HAP-1 (cell line): Measurements from ENCODE around the gene NDUFS5.
"Not testable (repeated sequence)": the region's sequence is repeated elsewhere in the genome, so short reads cannot be mapped to it uniquely, and the experiment has no call there.

ENCODE experiments used
- DNase-seq, 2 experiments: peaks; one replicate each; pipeline ENCODE4 v3.0.0-alpha.2; 2016 to 2020; ENCODE audit warnings: low spot score in 2 of 2
- H3K27me3 ChIP-seq: fragments of 250-450 bp; sonication (Bioruptor Pico); 2 replicates; pipeline ENCODE4 v1.5.1; 2020; ENCODE audit warnings: low read depth, mild to moderate bottlenecking, moderate library complexity
- H3K36me3 ChIP-seq: fragments of 250-450 bp; sonication (Bioruptor Pico); replicated peaks from 2 replicates; pipeline ENCODE4 v1.5.1; 2020; ENCODE audit warnings: mild to moderate bottlenecking
- H3K4me1 ChIP-seq: fragments of 250-450 bp; sonication (Bioruptor Pico); 2 replicates; pipeline ENCODE4 v1.5.1; 2020; ENCODE audit warnings: mild to moderate bottlenecking
- H3K4me3 ChIP-seq: fragments of 250-450 bp; sonication (Bioruptor Pico); 2 replicates; pipeline ENCODE4 v1.5.1; 2020; ENCODE audit warnings: mild to moderate bottlenecking, moderate library complexity
- H3K9me3 ChIP-seq: fragments of 250-450 bp; sonication (Bioruptor Pico); 2 replicates; pipeline ENCODE4 v1.5.1; 2020; ENCODE audit warnings: mild to moderate bottlenecking, moderate library complexity
- in situ Hi-C: fragments of 300-500 bp; cut with MboI; formaldehyde crosslinking; loops from 3 replicates; pipeline ENCODE4 v1.14.3; 2020; ENCODE audit warnings: low sequenced_read_pairs, inconsistent platforms, mixed read lengths

The NDUFS5 gene

GRCh38 chr1:39026051-39026865, at the start of gene NDUFS5:
Gene NDUFS5 (plus strand): TSS chr1:39026350. CDS start chr1:39028725, 2,375 bp downstream.
- Histone ChIP-seq H3K4me1 (peaks cover 6% of the 10 kb centered on the region), H3K4me3 (peak within 1 kb of the TSS; percentile 69), H3K27me3 (no peaks in the 10 kb centered on the region), H3K9me3 (no peaks in the 10 kb centered on the region), H3K36me3 (peaks cover 32% of the 10 kb centered on the region)
- in situ Hi-C loops = no loop called here
- peak; percentile 83 to 91 for DNase-seq

- H3K9me3 ChIP-seq = not testable (repeated sequence)
These were observed 48.5 kb upstream of the NDUFS5 start for GRCh38 chr1:38977399-38978244.

GRCh38 chr1:38978245-38978542, 48.0 kb upstream of the NDUFS5 start:
- H3K4me1 ChIP-seq, H3K36me3 ChIP-seq, H3K27me3 ChIP-seq, in situ Hi-C loops, H3K9me3 ChIP-seq, DNase-seq, H3K4me3 ChIP-seq: not testable (repeated sequence)

More at GRCh38 chr1:38977399-38978244, 48.5 kb upstream of the NDUFS5 start:
- in situ Hi-C loops, H3K4me3 ChIP-seq, H3K4me1 ChIP-seq, DNase-seq, H3K36me3 ChIP-seq, H3K27me3 ChIP-seq: not testable (repeated sequence)

DNA sequence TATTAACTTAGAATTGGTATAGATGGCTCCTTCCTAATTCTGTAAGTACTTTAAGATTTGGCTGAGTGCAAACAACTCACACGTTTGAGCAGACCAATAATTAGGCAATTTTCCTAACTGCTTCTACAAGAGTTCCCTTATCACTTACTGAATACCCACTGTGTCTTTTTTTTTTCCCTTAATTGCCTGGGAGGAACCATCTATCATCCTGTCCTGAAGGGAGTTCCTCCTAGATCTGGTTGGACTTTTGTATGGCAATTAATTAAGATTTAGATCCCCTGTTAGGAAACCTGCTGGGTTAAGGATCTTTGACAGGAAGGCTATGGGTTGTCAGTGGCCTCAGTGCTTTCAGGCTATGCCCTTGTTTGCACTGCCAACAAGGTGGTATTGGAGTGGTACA, 46.8 kb upstream of the NDUFS5 start:
- H3K4me1 ChIP-seq, DNase-seq, in situ Hi-C loops: not testable (repeated sequence)

GRCh38 chr1:38989979-38990378, 36.2 kb upstream of the NDUFS5 start:
- Histone ChIP-seq H3K27me3 (no peaks in the 10 kb centered on the region), H3K4me1 (peaks cover 28% of the 10 kb centered on the region), H3K4me3 (no peak overlapping the region), H3K9me3 (no peaks in the 10 kb centered on the region), H3K36me3 (peaks cover 16% of the 10 kb centered on the region)
- no peak for DNase-seq
- in situ Hi-C loops = no loop called here

More for the DNA sequence above, 46.8 kb upstream of the NDUFS5 start:
- not testable (repeated sequence) for H3K36me3 ChIP-seq, H3K4me3 ChIP-seq, H3K27me3 ChIP-seq, H3K9me3 ChIP-seq

DNA sequence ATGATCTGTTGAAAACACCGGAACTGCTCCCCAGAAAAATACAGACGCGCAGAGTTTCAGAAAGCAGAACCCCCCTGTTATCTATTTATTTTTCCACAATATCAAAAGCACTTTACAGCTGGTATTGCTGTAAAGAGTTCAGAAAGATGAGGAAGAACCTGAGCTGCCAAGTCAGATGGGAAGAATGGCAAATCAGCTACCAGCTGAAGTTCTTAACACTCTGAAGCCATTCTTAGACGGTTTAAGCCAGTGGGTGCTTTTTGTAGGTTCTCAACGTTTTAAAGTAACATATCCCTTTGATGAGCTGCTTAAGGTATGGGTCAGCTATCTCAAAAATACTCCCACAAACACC, 35.8 kb upstream of the NDUFS5 start:
- Histone ChIP-seq H3K4me3 (peak overlapping the region; percentile 72), H3K9me3 (no peaks in the 10 kb centered on the region), H3K27me3 (no peaks in the 10 kb centered on the region), H3K36me3 (peaks cover 19% of the 10 kb centered on the region), H3K4me1 (peaks cover 26% of the 10 kb centered on the region)
- in situ Hi-C loops = no loop called here
- no peak for DNase-seq

- H3K4me1 ChIP-seq = peaks cover 20% of the 10 kb centered on the region
- H3K27me3 ChIP-seq = no peaks in the 10 kb centered on the region
- H3K9me3 ChIP-seq = no peaks in the 10 kb centered on the region
- H3K4me3 ChIP-seq = peak within 1 kb of the TSS; percentile 72
- peak; percentile 89 to 99 for DNase-seq
- in situ Hi-C loops = no loop called here
- peaks cover 24% of the 10 kb centered on the region for H3K36me3 ChIP-seq
These were observed 35.2 kb upstream of the NDUFS5 start, which contains the start of gene AKIRIN1 for GRCh38 chr1:38990738-38991637. Gene AKIRIN1 (plus strand): TSS chr1:38991276. CDS start chr1:38991381, 105 bp downstream.

- Histone ChIP-seq H3K4me3 (peak overlapping the region; percentile 72), H3K9me3 (no peaks in the 10 kb centered on the region), H3K27me3 (no peaks in the 10 kb centered on the region), H3K4me1 (peaks cover 17% of the 10 kb centered on the region), H3K36me3 (peaks cover 28% of the 10 kb centered on the region)
- DNase-seq = peak; percentile 36 to 67
- in situ Hi-C loops = no loop called here
These were observed 34.3 kb upstream of the NDUFS5 start for GRCh38 chr1:38991638-38992411.

- no peak for DNase-seq
- H3K4me3 ChIP-seq = peak overlapping the region; percentile 72
- H3K27me3 ChIP-seq = no peaks in the 10 kb centered on the region
- no peaks in the 10 kb centered on the region for H3K9me3 ChIP-seq
- peaks cover 20% of the 10 kb centered on the region for H3K4me1 ChIP-seq
- H3K36me3 ChIP-seq = peaks cover 32% of the 10 kb centered on the region
- in situ Hi-C loops = no loop called here
These were observed 33.6 kb upstream of the NDUFS5 start for GRCh38 chr1:38992412-38993111.

DNA sequence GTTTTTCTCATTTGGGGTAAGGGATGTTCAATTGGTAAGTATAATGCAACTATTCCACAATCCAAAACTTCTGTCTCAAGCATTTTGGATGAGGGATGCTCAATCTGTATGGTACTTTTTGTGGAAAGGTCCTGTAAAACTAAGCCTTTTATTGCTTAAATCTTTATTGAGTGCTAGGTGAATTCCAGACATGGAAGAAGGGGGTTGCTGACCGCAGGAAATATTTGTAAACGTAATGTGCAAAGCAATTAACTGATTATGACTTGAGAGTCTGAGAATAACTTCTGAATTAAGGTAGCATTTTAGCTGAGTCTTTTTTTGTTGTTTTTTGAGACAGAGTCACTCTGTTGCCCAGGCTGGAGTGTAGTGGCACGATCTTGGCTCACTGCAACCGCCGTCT, 32.0 kb upstream of the NDUFS5 start:
- peaks cover 20% of the 10 kb centered on the region for H3K4me1 ChIP-seq
- no peaks in the 10 kb centered on the region for H3K27me3 ChIP-seq
- no peak overlapping the region for H3K4me3 ChIP-seq
- no peaks in the 10 kb centered on the region for H3K9me3 ChIP-seq
- DNase-seq = peak in 1 of 2 experiments; percentile 23
- in situ Hi-C loops = no loop called here
- peaks cover 47% of the 10 kb centered on the region for H3K36me3 ChIP-seq

DNA sequence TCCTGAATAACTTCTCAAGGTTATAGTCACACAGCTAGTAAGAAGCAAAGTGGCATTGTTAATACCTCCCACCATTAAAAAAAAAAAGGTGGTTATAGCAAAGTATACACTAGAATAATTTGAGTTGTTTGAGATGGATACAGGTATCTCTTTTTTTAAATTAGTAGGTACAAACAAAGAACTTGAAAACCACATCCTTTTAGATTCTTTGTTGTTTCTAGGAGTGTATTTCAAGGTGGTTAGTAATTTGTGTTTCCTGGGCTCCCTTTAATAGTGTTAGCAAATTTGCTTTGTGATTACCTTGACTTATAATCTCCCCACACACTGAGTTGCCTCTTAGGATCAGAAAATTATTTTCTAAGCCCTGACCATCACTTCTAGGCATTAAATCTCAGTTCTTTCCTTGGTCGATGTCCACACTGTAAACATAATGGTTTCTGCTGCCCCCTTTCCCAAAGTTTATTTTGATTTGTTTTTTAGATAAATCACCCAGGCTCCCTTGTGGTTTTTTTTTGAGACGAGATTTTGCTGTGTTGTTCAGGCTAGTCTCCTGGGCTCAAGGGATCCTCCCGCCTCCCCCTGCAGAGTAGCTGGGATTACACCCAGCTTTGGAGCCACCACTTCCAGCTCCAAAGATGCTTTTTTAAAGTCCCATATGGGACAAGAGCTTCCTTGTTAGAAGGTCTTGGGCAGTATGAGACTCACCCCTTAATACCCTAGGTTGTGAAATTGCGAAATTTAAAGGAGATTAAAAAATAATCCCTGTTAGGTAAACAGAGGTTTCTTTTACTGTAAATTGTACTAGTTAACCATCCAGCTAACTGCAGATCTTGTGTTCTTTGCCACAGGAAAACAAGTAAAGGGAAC, 28.9 kb upstream of the NDUFS5 start:
- no peak for DNase-seq
- in situ Hi-C loops = no loop called here
- H3K4me3 ChIP-seq = no peak overlapping the region
- H3K36me3 ChIP-seq = peaks cover 67% of the 10 kb centered on the region
- peaks cover 20% of the 10 kb centered on the region for H3K4me1 ChIP-seq
- H3K27me3 ChIP-seq = no peaks in the 10 kb centered on the region
- no peaks in the 10 kb centered on the region for H3K9me3 ChIP-seq

DNA sequence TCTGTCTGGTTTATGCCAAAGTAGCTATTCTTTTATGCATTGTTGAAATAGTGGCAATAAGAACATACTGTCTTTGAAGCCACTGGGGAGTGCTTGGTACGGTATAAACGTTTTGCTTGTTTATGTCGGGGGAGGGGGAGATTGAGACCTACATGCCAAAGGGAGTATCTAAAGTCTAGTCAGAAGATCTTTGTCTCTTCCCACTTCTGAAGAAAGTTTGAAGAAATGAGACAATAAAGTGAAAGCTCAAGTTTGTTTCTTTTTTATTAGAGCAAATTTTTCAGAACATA, 28.3 kb upstream of the NDUFS5 start:
- Histone ChIP-seq H3K36me3 (peaks cover 65% of the 10 kb centered on the region), H3K4me3 (no peak overlapping the region), H3K4me1 (peaks cover 16% of the 10 kb centered on the region), H3K9me3 (no peaks in the 10 kb centered on the region), H3K27me3 (no peaks in the 10 kb centered on the region)
- in situ Hi-C loops = no loop called here
- DNase-seq = no peak
